Nucleus accumbens (tissue), 56 donors: Measurements from ENCODE around the gene SLC25A33.

Experiments
- DNase-seq, 56 donors: peaks; one replicate each; lab custom pipeline; 2025; lab: John Stamatoyannopoulos, UW

SLC25A33 gene

DNA sequence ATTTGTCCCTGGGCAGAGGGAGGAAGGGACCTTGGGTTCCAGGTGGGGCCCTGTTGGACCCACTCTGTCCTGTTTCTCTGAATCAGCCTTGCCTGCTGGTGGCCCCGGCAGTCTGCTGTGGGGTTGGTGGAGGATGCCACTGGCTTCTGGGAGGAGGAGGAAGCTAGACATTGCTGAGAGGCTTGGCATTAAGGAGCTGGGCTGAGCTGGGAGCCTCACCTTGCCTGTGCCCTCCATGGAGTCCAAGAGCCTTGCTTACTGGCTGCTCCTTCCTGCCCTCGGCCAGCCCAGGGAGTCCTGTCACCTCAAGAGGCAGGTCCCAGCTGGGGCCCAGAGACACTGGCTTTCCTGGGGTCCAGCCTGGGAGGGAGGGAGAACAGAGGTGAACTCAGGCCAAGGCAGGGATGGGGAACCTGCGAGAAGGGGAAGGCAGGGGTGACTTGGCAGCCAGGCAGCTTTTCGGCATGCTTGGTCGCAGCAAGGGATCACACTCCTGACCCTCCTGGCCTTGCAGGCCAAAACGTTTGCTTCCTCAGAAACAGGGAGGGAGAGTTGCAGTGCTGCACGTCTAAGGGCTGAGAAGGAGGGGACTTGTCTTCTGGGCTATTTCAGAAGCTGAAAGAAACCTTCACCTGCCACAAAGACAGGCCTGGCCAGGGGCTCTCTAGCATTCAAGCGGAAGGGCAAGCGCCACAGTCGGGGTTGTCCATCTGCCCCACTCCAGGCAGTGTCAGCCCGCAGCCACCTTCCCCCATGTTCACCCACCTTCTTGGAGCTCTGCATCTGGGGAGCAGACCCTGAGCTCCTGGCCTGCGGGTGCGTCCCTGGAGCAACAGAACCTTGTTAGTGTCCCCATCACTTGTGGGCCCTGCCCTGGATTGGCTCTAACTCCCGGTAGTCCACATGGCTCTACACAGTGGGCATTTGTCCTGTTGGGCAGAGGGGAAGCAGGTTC lies 58.4 kb downstream of the SLC25A33 start:
- DNase-seq, result no peak

DNA sequence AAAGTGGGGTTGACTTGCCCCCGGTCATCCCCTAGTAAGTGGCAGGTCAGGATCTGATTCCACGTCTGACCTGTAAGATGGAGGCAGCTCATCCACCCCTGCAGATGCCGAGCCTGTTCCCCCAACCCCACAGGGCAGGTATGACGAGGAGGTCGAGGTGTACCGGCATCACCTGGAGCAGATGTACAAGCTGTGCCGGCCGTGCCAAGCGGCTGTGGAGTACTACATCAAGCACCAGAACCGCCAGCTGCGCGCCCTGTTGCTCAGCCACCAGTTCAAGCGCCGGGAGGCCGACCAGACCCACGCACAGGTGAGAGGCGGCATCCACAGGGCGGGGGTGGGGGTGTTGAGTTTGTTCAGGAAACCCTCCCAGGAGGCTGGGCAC lies 59.0 kb downstream of the SLC25A33 start:
- DNase-seq, result no peak

DNA sequence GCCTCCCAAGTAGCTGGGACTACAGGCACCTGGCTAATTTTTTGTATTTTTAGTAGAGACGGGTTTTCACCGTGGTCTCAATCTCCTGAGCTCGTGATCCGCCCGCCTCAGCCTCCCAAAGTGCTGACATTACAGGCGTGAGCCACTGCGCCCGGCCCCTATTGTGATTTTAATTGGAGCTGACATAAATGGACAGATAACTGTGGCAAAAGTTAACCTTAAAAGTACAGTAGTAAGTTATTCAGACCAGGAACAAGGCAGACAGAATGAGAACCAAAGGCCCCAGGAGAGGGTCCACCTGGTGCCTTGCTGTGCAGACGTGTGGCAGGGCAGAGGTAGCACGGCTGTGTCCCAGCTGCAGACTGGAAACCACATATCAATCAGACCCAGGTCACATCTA lies 60.5 kb downstream of the SLC25A33 start:
- no peak for DNase-seq

DNA sequence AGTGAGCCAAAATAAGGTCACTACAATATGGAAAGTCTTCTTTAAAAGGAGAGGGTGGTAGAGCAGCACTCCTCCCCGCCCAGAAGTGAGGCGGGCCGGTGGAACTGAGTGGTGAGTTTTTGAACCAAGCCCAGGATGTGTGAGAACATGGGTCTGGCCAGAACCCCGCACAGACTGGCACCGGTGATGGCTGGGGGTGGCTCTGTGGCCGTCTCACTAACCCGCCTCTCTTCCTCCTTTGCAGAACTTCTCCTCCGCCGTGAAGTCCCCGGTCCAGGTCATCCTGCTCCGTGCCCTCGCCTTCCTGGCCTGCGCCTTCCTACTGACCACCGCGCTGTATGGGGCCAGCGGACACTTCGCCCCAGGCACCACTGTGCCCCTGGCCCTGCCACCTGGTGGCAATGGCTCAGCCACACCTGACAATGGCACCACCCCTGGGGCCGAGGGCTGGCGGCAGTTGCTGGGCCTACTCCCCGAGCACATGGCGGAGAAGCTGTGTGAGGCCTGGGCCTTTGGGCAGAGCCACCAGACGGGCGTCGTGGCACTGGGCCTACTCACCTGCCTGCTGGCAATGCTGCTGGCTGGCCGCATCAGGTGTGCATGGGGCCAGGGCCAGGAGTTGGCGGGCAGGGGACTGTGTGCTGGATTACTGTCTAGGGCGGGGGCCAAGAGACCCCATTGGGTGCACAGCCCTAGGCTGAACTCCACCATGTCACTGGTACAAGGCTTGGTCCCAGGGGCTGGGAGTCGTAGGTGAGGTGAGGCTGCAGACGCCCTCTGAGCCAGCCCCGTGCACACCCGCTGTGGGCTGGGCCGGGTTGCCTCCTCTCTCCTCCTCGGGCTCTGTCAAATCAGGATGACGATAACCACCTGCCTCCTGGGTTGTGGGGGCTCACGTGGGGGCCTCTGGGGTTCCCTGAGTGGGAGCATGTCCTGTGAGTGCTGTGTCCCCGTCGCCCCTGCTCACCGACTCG lies 61.9 kb downstream of the SLC25A33 start:
- no peak for DNase-seq

DNA sequence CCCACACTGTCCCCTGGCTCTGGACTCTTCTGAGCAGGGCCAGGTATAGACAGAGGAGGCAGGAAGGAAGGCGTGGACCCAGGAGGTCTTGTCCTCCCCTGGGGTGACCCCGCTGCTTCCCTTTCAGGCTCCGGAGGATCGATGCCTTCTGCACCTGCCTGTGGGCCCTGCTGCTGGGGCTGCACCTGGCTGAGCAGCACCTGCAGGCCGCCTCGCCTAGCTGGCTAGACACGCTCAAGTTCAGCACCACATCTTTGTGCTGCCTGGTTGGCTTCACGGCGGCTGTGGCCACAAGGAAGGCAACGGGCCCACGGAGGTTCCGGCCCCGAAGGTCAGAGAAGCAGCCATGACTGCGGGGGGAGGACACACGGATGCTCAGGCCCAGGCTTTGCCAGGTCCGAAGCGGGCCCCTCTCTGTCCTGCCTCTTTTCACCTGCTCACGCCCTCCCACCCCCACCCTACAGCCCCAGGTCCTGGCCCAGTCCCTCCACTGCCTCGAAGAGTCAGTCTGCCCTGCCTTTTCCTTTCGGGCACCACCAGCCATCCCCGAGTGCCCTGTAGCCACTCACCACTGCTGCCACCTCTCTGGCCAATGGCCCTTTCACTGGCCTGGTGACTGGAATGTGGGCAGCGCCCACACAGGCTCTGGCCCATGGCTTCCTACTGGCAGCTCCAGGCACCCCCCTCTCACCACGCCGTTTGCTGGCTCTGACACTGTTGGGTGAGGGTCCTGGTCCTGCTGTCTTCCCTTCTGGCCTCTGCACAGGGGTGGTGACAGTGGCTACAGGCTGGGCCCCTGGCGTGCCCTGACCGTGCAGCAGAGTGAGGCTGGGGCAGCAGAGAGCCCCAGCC lies 62.9 kb downstream of the SLC25A33 start:
- no peak for DNase-seq

DNA sequence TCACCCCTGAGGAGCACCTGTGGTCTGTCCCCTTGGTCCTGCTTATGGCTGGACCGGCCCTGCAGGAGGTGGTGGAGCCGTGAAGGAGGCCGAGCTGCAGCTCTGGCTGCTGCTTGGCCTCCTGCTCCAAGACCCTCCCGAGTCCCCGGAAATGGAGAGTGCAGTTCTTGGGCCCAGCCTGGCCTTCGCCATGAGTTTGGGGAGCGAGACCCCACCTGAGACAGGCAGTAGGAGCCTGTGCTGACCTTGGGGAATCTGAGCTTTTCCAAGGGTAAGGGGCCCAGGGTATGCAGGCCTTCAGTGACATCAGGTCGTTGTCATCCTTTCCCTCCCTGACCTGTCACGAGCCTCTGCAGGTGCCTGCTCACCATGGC lies 63.5 kb downstream of the SLC25A33 start:
- no peak for DNase-seq

DNA sequence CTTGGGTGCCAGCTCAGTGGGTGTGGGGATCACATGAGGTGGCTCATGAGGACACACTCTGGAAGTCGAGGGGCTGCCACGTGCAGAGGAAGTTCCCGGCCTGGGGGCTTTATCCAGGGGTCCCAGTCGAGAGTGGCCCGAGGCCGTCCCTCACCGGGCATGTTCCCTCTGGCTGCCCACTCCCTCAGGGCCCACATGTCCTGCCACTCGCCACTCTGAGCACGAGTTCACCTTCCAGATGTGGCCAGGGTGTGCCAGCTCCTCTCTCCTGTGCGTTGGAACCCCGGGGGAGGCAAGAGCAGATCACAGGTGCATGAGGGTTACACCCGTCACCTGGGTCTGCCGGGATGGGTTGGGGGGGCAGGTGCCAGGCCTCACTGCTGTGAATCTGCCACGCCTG lies 64.0 kb downstream of the SLC25A33 start:
- DNase-seq, result no peak

DNA sequence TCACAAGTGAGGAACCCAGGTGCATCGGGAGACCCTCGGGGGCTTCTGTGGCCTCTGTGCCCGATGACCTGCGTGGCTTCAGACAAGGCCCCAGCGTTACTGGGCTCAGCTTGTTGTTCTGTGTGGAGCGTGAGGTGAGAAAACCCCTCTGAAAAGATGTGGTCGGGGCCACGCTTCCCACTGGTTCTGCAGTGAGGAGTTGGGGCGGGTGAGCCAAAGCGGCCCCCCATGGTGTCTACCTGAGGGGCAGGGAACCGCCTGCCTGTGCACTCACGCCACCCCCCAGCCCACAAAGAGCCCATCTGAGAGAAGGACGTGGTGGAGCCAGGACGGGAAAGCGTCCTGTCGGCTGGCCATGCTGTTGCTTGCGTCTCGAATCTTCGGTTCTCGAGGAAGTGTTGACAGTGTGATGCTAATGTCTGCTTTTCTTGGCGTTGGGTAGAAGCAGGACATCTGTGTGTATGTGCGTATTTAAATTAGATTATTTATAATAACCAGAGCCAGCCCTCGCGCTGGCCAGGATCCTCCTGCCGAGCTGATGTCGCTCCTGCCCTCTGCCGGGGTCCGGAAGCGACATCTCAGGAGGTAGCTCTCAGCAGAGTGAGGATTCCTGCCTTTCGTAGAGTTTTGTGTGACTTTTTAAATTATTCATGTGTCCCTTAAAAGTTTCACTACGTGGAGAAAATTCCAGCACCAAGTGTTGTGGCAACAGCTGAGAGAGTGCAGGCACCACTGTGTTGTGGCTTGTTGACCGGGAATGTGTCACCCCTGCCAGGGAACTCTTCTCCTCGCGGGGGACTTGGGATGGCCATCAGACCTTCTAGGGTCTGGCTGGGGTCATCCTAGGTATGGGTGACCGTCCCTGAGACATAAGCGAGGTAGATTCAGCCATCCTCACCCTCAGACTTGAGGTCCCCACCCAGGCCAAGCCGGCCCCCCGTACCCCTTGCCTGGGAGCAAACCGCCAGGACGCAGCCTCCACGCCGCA lies 64.8 kb downstream of the SLC25A33 start:
- DNase-seq, result no peak

DNA sequence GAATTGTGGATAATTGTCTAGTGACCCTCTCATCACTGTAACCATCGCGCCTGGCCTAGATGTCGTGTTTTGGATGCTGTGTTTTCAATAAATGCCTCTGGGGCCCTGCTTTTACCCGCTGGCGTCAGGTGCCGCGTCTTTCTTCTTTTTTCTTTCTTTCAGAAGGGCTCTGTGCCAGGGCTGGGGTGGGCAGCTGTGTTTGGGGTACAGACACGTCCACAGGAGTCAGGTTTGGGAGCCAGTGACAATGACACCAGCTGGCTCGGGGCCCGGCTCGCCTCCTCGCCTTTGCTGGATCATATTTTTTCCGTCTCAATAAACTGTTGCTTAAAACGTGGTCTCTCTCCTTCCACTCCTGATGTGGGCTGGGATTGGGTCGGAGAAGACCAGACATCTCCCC lies 65.6 kb downstream of the SLC25A33 start:
- DNase-seq, result no peak

DNA sequence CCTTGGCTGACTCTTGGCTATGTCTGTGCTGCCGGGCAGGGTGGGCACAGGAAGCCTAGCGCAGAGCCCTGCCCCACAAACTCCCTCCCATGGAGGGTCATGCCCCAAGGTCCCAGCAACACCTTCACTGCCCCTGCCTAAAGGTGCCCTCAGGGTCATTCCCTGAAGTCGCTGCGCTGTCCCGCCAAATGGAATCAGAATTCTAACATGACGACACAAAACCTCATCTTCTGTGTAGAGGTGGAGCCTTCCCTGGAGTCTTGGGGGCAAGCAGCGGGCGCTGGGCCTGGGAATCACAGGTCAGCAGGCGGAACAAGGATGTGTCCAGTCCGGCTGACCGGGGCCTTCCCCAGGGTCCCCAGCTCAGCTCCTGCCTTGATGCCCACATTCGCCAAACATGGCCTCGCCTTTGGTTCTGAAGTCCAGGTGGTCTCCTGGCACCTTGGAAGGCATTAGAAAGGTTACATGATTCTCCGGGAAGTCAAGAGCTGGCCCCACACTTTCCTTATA lies 66.7 kb downstream of the SLC25A33 start:
- DNase-seq, result no peak

DNA sequence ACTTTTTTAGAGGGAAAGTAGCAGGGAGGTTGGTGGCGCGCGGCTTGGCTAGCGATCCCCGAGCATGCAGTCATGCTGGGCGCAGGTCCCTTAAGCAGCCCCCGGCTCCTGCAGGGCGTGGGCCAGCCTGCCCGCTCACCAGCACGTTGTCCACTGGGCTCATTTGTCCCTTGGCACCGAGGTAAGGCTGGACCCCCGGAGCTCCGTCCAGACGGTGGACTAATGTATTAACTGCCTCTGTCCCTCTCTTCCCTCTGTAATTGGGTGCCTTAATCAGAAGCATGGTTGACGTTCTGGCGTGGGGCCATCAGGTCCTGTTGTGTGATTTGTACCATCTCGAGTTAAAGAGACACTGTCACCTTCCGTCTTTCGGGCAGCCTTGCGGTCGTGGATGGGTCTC lies 67.2 kb downstream of the SLC25A33 start:
- DNase-seq, result no peak

DNA sequence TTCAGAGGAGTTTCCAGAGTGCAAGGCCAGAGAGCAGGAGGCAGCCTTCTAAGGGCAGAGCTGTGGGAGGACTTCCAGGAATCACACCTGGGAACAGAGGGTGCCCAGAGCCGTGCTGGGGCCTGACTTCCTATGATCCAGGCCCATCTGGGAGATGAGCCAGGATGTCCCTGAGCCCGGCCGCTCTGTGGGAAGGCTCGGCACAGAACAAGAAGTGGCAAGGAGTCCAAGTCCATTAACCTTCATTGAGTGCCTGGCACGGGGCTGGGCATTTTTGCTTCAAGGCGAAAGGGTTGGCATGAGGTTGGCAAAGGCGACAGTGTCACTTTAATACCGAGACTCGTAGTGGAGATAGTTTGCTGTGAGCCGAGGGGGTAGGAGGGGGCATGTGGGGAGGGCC lies 67.7 kb downstream of the SLC25A33 start:
- DNase-seq, result peak in 21 of 56 donors; percentile 8 to 64 (median 25)

DNA sequence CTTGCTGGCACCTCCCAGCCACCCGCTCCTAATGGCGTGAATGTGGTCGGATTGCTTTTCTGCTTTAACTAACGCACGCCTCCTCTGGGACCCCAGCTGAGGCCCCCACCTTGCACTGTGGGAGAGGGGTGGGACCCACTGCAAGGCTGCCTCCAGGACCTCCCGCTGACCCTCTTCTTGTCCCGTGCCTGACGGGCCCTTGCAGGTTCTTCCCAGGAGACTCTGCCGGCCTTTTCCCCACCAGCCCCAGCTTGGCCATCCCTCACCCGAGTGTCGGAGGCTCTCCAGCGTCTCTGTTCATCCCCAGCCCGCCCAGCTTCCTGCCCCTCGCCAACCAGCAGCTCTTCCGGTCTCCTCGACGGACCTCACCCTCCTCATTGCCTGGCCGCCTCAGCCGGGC lies 68.1 kb downstream of the SLC25A33 start:
- no peak for DNase-seq

DNA sequence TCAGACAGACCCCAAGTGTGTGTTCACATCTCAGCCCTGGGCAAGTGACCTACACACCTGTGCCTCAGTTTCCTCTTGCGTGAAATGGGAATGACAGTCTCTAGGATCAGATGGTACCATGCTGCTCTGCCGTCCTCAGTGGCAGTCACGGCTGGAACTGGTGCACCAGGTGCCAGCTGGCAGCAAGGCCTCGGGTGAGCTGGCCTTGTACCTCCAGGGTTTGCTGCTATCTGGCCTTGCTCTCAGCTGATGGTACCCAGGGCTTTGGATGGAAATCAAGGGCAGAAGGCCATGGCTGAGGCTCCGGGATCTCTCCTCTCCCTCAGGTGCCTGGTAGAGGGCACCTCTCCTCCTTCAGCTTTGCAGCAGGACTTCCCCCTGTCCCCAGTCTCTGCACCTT lies 70.7 kb downstream of the SLC25A33 start:
- DNase-seq, result no peak

DNA sequence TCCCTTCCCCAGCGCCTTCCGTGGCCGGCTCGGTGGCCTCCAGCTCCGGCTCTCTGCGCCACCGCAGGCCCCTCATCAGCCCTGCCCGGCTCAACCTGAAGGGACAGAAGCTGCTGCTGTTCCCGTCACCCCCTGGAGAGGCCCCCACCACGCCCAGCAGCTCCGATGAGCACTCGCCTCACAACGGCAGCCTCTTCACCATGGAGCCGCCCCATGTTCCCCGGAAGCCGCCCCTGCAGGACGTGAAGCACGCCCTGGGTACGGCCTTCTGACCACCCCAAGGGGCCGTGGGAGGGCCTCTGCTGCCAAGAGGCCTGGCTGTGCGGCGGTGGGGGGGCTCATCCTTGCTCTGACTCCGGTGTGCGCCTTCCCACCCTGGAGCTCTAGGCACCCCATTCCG lies 71.3 kb downstream of the SLC25A33 start:
- DNase-seq, result no peak

DNA sequence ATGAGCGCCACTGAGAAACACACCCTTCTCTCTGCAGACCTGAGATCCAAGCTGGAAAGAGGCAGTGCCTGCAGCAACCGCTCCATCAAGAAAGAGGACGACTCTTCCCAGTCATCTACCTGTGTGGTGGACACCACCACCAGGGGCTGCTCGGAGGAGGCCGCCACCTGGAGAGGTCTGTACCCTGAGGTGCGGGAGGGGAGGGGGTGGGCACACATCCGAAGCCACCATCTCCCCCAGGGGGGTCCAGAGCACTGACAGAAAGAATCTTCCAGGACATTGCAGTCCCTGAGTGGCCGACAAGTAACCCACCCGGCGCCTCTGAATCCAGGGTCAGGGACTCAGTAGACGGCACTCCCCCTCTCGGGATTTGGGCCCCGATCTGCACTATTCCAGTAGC lies 72.5 kb downstream of the SLC25A33 start:
- no peak for DNase-seq

DNA sequence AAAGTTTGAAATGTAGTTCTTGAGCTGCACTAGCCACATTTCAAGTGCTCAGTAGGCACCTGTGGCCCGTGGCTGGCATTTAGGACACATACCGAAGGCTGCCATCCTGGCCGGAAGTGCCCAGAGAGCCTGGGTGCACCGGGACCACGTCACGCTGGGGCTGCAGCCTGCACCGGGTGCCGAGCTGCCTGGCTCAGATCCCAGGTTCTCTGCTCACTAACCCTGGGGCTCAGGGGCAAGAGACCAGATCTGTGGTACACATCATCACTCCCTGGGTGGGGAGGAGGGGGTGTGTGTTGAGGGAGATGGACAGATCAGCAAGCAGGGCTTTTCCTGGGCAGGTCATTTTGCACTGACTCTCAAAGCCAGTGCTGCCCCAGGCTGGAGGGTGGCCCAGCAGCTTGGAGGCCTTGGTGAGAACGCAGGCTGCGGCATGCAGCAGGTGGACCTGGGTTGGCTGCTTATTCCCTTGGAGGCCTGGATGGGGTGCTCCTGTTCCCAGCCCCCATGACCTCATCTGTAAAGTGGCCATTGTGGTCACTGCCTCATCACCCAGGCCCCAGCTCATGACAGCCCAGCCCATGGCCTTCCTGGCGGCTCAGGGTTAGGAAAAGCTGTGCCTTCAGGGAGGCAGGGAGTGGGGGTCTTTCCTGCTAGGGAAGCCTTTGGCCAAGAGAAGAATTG lies 73.0 kb downstream of the SLC25A33 start:
- no peak for DNase-seq

DNA sequence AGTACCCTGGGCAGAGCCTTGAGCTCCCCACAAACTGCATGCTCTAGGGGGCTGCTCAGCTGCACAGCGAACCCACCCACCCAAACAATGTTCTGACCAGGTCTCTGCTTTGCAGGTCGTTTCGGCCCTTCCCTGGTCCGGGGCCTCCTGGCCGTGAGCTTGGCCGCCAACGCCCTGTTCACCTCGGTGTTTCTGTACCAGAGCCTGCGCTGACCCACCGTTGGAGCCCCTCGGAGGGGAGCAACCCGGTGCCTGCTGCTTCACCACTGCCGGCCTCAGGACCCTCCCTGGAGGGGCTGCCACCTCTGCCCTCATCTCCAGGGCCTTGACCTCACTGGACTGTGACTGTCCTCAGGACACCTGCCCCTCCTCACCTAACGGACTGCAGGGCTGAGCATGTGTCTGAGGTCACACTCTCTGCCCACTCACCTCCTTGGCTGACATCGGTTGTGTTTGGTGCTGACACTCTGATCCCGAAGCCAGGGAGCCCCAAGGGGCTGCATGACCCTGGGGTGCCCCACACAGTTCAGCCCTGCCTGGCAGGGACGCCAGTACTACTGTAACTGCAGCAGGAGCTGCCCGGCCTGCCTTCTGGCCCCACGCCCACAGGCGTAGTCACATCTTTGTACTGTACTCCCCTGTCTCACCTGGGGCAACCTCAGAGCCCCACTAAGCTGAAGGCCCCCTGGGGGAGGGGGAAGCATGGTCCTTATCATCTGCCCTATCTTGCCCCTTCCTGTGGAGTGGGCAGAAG lies 73.8 kb downstream of the SLC25A33 start:
- DNase-seq, result no peak
